Activated T-helper 1 cell treated with anti-CD3 and anti-CD28 coated beads, Interleukin-12 subunit alpha, Interleukin-12 subunit beta, Interleukin-2, Interleukin-4 antibody, amounts not matched to agents 30 ng/mL and 10 ng/mL and 1 ng/mL, durations not matched to agents 14 hours and 24 hours and 36 hours (primary cell): Measurements from ENCODE around the gene CPA5. TPM values are rescaled to one million over a fixed set of nuclear protein-coding genes. Genes with fewer than 3 reads are reported as not detected.
A peak's percentile ranks its signal among the peaks of the same experiment; 100 is the strongest.

Experiments
- DNase-seq: peaks from one replicate; pipeline ENCODE4 v3.0.0; 2021; ENCODE audit warnings: low spot score
- H3K27ac Mint-ChIP-seq: one replicate; pipeline ENCODE4 v1.8.0; 2021; ENCODE audit warnings: mild to moderate bottlenecking, mixed read lengths
- H3K27me3 Mint-ChIP-seq: one replicate; pipeline ENCODE4 v1.8.0; 2022; ENCODE audit warnings: mild to moderate bottlenecking, moderate library complexity, mixed read lengths; ENCODE audit not compliant: insufficient read depth
- H3K36me3 Mint-ChIP-seq: one replicate; pipeline ENCODE4 v1.8.0; 2021; ENCODE audit warnings: low read depth, mixed read lengths
- H3K4me1 Mint-ChIP-seq: one replicate; pipeline ENCODE4 v1.8.0; 2021; ENCODE audit warnings: low read depth, mixed read lengths
- H3K4me3 Mint-ChIP-seq: one replicate; pipeline ENCODE4 v1.8.0; 2021; ENCODE audit warnings: mild to moderate bottlenecking, moderate library complexity, mixed read lengths
- H3K9me3 Mint-ChIP-seq: one replicate; pipeline ENCODE4 v1.8.0; 2021; ENCODE audit warnings: mixed read lengths
- intact Hi-C: fragments of 100-400 bp; cut with micrococcal nuclease; formaldehyde crosslinking; loops from one replicate; pipeline ENCODE4 v1.15.1; 2024
- total RNA-seq: library from RNA; stranded (reverse); gene quantifications from 2 replicates; pipeline ENCODE4 v1.2.3, GENCODE V29; 2022

The CPA5 gene
- total RNA-seq, 1 donor from 2014 or later, result 1.3 TPM

- H3K27ac Mint-ChIP-seq, result no peak overlapping the region
- no peak overlapping the region for H3K4me3 Mint-ChIP-seq
- H3K36me3 Mint-ChIP-seq, result no peaks in the 10 kb centered on the region
- no peaks in the 10 kb centered on the region for H3K9me3 Mint-ChIP-seq
- H3K27me3 Mint-ChIP-seq, result no peaks in the 10 kb centered on the region
- intact Hi-C loops, result no loop called here
- H3K4me1 Mint-ChIP-seq, result peaks cover 15% of the 10 kb centered on the region
- DNase-seq, result no peak
Observed at GRCh38 chr7:130390486-130390885, 45.9 kb downstream of the CPA5 start.

- no peak for DNase-seq
- intact Hi-C loops, result no loop called here
- Mint-ChIP-seq H3K36me3 (peaks cover 2% of the 10 kb centered on the region), H3K4me3 (no peak overlapping the region), H3K9me3 (no peaks in the 10 kb centered on the region), H3K27me3 (no peaks in the 10 kb centered on the region), H3K4me1 (peaks cover 15% of the 10 kb centered on the region), H3K27ac (no peak overlapping the region)
Observed at GRCh38 chr7:130393101-130393561, 48.5 kb downstream of the CPA5 start.

GRCh38 chr7:130393841-130394411 lies 49.3 kb downstream of the CPA5 start:
- H3K27me3 Mint-ChIP-seq, result no peaks in the 10 kb centered on the region
- H3K4me1 Mint-ChIP-seq, result peaks cover 15% of the 10 kb centered on the region
- H3K36me3 Mint-ChIP-seq, result peaks cover 9% of the 10 kb centered on the region
- DNase-seq, result no peak
- no peaks in the 10 kb centered on the region for H3K9me3 Mint-ChIP-seq
- no peak overlapping the region for H3K27ac Mint-ChIP-seq
- intact Hi-C loops, result no loop called here
- H3K4me3 Mint-ChIP-seq, result peak overlapping the region; percentile 28

- Mint-ChIP-seq H3K27me3 (no peaks in the 10 kb centered on the region), H3K27ac (no peak overlapping the region), H3K9me3 (no peaks in the 10 kb centered on the region), H3K4me3 (peak overlapping the region; percentile 28), H3K4me1 (peaks cover 15% of the 10 kb centered on the region), H3K36me3 (peaks cover 10% of the 10 kb centered on the region)
- no peak for DNase-seq
- intact Hi-C loops, result no loop called here
Observed at GRCh38 chr7:130394421-130395195, 50.0 kb downstream of the CPA5 start.

- intact Hi-C loops, result no loop called here
- Mint-ChIP-seq H3K27me3 (no peaks in the 10 kb centered on the region), H3K9me3 (no peaks in the 10 kb centered on the region), H3K36me3 (peaks cover 10% of the 10 kb centered on the region), H3K4me3 (no peak overlapping the region), H3K27ac (no peak overlapping the region), H3K4me1 (peaks cover 15% of the 10 kb centered on the region)
- no peak for DNase-seq
Observed at GRCh38 chr7:130395421-130395820, 50.8 kb downstream of the CPA5 start.

- peaks cover 15% of the 10 kb centered on the region for H3K4me1 Mint-ChIP-seq
- no peak overlapping the region for H3K4me3 Mint-ChIP-seq
- intact Hi-C loops, result no loop called here
- peaks cover 10% of the 10 kb centered on the region for H3K36me3 Mint-ChIP-seq
- no peaks in the 10 kb centered on the region for H3K27me3 Mint-ChIP-seq
- no peak for DNase-seq
- no peak overlapping the region for H3K27ac Mint-ChIP-seq
- H3K9me3 Mint-ChIP-seq, result no peaks in the 10 kb centered on the region
Observed at GRCh38 chr7:130396109-130396508, 51.5 kb downstream of the CPA5 start.

GRCh38 chr7:130397051-130397757 lies 52.6 kb downstream of the CPA5 start:
- peaks cover 10% of the 10 kb centered on the region for H3K36me3 Mint-ChIP-seq
- intact Hi-C loops, result no loop called here
- H3K4me1 Mint-ChIP-seq, result peaks cover 15% of the 10 kb centered on the region
- H3K27me3 Mint-ChIP-seq, result no peaks in the 10 kb centered on the region
- DNase-seq, result no peak
- no peaks in the 10 kb centered on the region for H3K9me3 Mint-ChIP-seq
- H3K27ac Mint-ChIP-seq, result no peak overlapping the region
- no peak overlapping the region for H3K4me3 Mint-ChIP-seq

GRCh38 chr7:130397758-130398073 lies 53.1 kb downstream of the CPA5 start:
- Mint-ChIP-seq H3K27ac (no peak overlapping the region), H3K9me3 (no peaks in the 10 kb centered on the region), H3K36me3 (peaks cover 10% of the 10 kb centered on the region), H3K27me3 (no peaks in the 10 kb centered on the region), H3K4me1 (peaks cover 15% of the 10 kb centered on the region), H3K4me3 (no peak overlapping the region)
- intact Hi-C loops, result no loop called here
- DNase-seq, result no peak

- intact Hi-C loops, result no loop called here
- Mint-ChIP-seq H3K9me3 (no peaks in the 10 kb centered on the region), H3K36me3 (peaks cover 10% of the 10 kb centered on the region), H3K27me3 (no peaks in the 10 kb centered on the region), H3K27ac (no peak overlapping the region), H3K4me1 (peaks cover 13% of the 10 kb centered on the region), H3K4me3 (no peak overlapping the region)
- DNase-seq, result no peak
Observed at GRCh38 chr7:130398526-130399090, 54.0 kb downstream of the CPA5 start.

- DNase-seq, result no peak
- H3K9me3 Mint-ChIP-seq, result no peaks in the 10 kb centered on the region
- no peak overlapping the region for H3K27ac Mint-ChIP-seq
- no peaks in the 10 kb centered on the region for H3K4me1 Mint-ChIP-seq
- H3K36me3 Mint-ChIP-seq, result peaks cover 10% of the 10 kb centered on the region
- no peaks in the 10 kb centered on the region for H3K27me3 Mint-ChIP-seq
- intact Hi-C loops, result no loop called here
- no peak overlapping the region for H3K4me3 Mint-ChIP-seq
Observed at GRCh38 chr7:130400120-130400572, 55.5 kb downstream of the CPA5 start.

- Mint-ChIP-seq H3K36me3 (peaks cover 10% of the 10 kb centered on the region), H3K27ac (no peak overlapping the region), H3K4me3 (no peak overlapping the region), H3K27me3 (no peaks in the 10 kb centered on the region), H3K9me3 (no peaks in the 10 kb centered on the region), H3K4me1 (no peaks in the 10 kb centered on the region)
- DNase-seq, result no peak
- intact Hi-C loops, result no loop called here
Observed at GRCh38 chr7:130401101-130401500, 56.5 kb downstream of the CPA5 start.

GRCh38 chr7:130401578-130401977 lies 57.0 kb downstream of the CPA5 start:
- Mint-ChIP-seq H3K9me3 (no peaks in the 10 kb centered on the region), H3K27me3 (no peaks in the 10 kb centered on the region), H3K36me3 (peaks cover 10% of the 10 kb centered on the region), H3K27ac (no peak overlapping the region), H3K4me1 (no peaks in the 10 kb centered on the region), H3K4me3 (no peak overlapping the region)
- no peak for DNase-seq
- intact Hi-C loops, result no loop called here

- no peak for DNase-seq
- Mint-ChIP-seq H3K4me3 (no peak overlapping the region), H3K27ac (no peak overlapping the region), H3K4me1 (peaks cover 5% of the 10 kb centered on the region), H3K9me3 (no peaks in the 10 kb centered on the region), H3K36me3 (no peaks in the 10 kb centered on the region), H3K27me3 (no peaks in the 10 kb centered on the region)
- intact Hi-C loops, result no loop called here
Observed at GRCh38 chr7:130405003-130405402, 60.4 kb downstream of the CPA5 start.
